Cortex of kidney (tissue), 1 donor: ENCODE results near the gene GABRG3.

Experiments used
- DNase-seq: peaks from one replicate; lab custom pipeline; 2025; lab: John Stamatoyannopoulos, UW

Gene GABRG3

DNA sequence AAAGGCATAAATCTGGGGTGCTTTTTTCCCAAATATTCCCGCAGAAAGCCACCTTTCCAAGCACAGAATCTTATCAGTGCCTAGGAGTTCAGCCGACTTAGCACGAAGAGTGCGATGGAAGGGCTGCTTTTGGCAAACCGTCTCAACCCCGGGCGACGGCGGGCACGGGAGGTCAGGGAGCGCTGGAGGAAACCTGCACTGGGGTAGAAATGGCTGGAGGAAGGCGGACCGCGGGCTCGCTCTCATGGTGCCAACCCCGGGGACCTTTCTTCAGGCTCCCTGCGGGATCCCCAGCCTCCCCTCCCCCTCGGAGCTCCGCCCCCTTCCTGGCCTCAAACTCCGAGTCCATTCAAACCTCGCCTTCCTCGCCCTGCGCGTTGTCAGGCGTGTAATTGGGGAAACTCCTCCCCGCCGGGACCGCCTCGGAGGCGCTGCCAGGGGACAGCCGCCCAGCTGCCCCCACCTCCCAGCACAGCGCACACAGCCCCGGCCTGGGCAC is at the start of gene GABRG3:
TSS of gene GABRG3 (plus strand) at position 470 of the 499 bp plus-strand sequence.
- DNase-seq: no peak

DNA sequence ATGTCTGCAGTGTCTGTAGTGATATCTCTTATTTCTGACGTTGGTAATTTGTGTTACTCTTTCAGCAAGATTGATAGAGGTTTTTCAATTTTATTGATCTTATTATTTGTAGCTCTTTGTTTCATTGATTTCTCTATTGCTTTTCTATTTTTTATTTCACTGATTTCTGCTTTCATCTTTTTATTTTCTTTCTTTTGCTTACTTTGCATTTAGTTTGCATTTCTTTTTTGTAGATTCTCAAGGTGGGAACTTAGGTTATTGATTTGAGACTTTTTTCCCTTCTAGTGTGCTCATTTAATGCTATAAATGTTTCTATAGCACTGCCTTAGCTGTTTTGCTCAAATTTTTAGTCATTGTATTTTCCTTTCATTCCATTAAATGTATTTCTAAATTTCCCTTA is 49.5 kb upstream of the GABRG3 start:
- DNase-seq: no peak

GRCh38 chr15:26926081-26926480 is 44.9 kb upstream of the GABRG3 start:
- DNase-seq: no peak

DNA sequence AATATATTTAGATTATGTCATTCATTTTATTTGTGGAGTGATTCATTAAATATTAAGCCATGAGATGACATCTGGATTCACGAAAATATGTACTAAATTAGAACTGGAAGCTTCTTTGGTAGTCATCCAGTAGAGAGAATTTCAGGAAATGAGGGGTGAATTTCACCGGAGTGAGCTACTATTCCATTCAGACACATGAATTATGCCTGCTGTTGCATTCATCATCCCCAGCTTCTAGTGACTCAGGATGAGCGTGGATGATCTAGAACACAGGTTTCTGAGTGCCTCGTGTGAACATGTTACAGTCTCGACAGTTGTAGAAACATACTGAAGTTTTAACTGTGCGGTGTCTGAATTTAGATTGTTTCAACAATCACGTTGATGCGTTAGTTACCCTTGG is 42.9 kb upstream of the GABRG3 start:
- no peak for DNase-seq

- DNase-seq: no peak
Measured at GRCh38 chr15:26929588-26929987, 41.4 kb upstream of the GABRG3 start.

DNA sequence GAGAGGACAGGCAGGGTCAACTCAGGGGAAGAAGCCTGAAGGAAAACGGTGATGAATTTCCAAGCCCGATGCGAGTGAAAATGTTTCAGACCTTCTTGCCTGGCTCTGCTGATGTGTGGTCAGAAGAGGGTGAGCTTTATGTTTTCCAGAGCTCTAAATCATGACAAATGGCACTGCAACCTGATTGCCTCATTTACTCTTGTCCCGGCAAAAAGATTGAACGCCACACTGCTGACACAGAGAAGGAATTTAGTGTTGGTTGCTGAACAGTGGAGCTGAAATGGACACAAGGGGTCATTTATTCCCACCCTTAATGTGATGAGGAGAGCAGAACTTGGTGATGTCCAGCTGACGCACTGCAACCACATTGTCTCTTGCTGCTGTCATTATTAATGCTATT is 36.1 kb upstream of the GABRG3 start:
- no peak for DNase-seq

DNA sequence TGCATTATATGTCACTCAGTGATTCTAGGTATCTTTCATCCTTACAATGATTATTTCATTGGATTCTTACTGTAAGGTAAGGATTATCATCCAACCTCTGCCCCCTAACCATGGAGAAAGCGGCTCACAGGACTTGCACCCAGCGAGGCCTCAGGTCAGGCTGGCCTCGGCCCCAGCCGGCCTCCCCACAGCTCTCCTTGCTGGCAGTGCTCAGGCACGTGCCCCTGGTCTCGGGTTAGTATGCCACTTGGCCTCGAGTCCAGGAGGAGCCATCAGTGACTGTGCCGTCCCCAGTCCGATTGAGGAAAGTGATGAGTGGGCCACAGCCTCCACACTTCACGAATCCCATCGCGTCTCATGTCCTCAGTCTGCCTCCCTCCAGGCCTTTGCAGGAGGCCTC is 35.7 kb upstream of the GABRG3 start:
- DNase-seq: no peak

DNA sequence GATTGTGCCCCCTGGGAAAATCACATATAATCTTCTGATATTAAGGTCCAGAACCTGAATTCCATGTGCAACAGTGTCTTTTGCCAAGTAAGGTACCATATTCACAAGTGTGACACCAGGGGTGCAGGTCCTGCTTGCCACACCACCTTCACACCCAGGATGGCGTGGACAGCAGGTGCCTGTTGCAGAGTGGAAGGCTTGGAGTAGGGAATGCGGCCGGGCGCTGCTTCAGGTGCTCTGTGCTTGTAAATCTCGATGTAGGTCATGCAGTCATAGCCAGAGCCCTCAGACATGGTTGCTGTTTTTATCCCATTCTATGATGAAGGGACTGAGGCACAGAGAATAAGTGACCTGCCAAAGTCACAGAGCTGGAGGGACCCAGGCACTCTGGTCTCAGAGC is 34.5 kb upstream of the GABRG3 start:
- no peak for DNase-seq

DNA sequence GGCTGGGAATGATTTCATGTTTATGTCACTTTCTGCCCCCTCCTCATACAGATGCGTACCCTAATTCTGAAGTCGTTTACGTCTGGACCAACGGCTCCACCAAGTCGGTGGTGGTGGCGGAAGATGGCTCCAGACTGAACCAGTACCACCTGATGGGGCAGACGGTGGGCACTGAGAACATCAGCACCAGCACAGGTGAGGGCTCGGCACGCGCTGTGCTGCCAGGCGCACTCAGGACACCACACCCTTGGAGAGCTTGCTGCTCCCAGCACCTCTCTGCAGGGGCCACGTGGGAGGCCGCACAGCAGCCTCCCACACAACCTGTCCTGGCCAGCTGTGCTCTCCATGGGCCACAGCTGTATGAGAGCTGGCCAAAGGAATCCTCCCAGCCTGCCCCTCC is 33.8 kb upstream of the GABRG3 start:
- no peak for DNase-seq

DNA sequence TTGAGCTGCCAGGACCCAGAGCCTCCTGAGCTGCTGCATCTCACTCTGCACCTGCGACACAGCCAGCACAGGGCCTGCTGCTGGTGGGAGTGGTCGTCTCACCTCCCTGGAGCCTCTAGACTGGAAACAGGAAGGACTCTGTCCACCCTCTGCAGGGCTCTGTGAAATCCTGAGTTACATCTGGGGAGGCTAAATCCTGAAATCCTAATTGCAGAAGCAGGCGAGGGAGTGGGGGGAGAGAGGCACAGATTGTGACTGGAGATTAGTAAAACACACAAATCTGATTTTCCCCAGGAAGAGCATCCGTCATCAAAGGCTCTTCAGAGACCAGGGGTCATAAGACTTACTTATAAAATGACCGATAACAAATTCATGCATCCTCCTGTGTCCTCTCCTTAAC is 31.6 kb upstream of the GABRG3 start:
- DNase-seq: no peak

- DNase-seq: no peak
Measured at GRCh38 chr15:26941489-26941888, 29.5 kb upstream of the GABRG3 start.

DNA sequence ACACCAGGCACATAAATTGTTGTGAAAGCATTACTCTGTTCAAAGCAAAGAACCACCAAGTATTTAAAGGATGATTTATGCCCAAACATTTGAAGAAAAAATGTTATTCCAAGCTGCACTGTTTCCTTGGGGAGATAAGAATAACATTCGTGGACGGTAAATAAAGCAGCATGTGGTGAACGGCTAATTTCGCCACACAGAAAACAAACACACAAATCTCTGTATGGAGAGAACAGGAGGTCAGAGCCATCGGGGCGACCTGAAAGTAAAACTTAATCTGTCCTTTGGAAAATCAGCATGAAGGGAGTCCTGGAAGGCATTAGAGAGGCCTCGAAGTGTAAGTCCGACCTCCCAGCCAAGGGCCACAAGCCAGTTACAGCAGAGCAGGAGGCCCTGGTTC is 27.1 kb upstream of the GABRG3 start:
- no peak for DNase-seq

DNA sequence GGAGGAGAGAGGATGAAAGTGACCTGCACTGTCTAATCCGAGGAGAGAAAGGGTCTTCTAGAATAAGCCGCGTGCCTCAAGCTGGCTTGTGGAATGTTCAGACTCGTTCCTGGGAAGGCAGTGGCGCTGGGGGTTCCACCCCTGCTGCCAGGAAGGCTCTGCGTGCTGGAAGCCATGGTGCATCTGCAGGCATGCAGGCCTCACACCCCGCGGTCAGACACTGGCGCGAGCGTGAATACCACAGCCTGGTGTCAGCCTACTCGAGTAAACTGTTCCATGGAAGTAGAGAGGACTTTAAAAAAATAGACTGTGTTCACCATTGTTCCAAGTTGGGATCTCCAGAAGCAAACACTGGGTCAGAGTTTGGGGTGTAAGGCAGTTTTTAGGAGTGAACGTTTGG is 25.9 kb upstream of the GABRG3 start:
- DNase-seq: no peak

DNA sequence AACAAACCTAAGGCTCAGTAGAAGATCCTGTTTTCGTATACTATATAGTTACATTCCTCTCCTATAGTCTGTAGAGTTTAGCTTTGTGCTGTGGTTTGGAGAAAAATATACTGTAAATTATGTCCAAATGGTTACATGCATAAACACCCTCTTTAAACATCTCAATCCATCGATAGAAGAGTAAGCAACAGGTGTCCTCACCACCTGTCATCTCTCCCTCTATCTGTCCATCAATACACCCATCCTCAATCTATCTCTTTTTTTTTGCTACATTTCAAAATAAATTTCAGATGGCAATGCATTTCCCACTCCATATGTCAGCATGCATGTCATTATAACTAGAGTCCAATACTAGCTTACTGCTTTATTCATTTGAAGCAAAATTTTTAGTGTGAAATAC is 21.0 kb upstream of the GABRG3 start:
- DNase-seq: no peak

DNA sequence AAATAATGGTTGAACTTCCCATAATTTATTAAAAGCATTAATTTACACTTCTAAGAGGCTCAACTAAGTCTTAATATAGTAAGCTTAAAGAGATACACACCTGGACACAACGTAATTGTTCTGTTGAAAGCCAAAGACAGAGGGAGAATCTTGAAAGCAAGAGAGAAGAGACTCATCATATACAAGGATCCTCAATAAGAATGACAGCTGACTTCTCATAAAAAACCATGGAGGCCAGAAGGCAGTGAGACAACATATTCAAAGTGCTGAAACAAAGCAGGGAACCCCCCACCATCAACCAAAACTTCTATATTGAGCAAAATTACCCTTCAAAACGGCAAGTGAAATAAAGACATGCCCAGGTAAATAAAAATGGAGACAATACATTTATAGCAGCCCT is 16.6 kb upstream of the GABRG3 start:
- DNase-seq: no peak

GRCh38 chr15:26967719-26968269 is 3.2 kb upstream of the GABRG3 start:
- no peak for DNase-seq

DNA sequence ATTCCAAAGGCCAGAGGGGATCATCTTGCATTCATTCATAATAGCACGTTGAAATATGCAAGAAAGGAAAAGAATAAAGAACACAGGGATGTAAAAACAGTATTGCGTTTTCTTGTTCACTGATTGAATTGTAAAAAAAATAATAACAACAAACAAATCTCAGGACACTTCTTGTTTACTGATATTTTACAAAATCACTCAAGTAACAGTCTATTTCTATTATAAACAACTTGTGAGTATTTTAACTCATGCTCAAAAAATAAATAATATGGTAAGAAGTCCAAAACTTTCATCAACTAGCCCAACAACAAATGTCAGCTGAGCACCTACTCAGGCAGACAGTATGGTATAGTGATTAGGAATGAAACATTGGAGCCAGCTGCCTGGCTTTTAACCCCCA is 2.2 kb upstream of the GABRG3 start:
- DNase-seq: no peak

DNA sequence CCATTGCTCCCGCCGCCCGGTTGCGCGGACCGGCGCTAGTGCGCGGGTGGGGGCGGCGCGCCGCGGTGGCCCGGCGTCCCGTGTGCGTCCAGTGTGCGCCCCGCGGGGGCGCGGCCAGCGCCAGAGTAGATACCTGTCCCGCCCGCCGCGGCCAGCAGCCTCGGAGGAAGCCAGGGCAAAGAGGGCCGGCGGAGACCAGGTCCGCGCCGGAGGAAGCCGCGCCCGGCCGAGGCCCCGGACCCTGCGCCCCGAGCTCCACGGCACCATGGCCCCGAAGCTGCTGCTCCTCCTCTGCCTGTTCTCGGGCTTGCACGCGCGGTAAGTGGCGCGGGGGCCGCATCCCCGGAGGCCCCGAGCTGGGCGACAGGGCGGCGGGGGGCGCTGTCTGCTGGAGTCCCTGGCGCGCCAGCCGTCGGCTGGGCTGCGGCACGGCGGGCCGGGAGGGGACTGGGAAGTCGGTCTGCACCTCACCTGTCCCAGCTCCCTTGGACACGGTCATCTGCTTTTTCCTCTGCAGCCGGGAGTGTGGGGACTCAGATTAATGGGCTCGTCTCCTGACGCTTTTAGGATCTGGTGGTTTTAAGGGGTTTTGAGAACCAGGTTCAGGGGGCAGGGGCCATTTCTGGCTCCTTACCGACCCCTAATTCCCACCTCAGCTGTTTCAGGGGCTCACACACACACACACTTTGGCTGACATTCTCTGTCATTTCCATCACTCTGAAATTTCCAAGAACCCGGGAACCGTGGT is 464 bp downstream of the GABRG3 start:
- DNase-seq: no peak

GRCh38 chr15:26972636-26973035 is 1.7 kb downstream of the GABRG3 start:
- DNase-seq: no peak

DNA sequence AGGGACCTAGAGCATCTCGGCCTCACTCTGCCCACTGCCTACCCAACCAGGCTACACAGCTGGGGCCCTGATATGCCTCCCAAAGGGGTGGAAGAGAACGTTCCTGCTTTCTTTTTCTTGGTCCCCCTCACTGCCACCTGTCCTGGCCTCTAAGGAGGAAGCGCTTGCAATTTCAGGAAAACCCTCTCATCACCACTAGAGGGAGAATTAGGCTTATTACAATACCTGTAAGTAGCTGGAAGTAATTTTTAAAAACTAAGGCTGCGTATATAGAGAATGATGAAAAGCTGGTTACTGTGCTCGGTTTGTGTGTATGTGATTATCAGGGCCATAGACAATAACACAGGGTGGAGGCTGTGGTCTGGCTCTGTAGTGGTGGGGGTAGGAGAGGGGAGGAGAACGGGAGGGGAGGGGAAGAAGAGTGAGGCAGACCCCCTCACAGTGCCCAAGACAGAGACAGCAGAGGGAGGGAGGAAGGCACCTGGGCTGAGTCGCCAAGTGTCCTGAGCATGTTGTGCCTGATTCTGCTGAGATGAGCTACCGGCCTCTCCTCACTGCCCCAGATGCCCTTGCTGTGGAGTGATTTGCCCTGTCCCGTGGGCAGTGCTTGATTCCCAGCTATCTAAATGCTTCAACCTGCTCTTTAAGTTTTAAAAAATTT is 3.3 kb downstream of the GABRG3 start:
- DNase-seq: no peak

- no peak for DNase-seq
Measured at GRCh38 chr15:26981492-26981891, 10.5 kb downstream of the GABRG3 start.

GRCh38 chr15:26983822-26984221 is 12.8 kb downstream of the GABRG3 start:
- no peak for DNase-seq

- DNase-seq: no peak
Measured at GRCh38 chr15:26985050-26985449, 14.1 kb downstream of the GABRG3 start.
